DMS153 treated with DMSO at 0.1 percent for 48 hours (cell line): ENCODE data around the gene ACVR2B.

Experiments used
- DNase-seq: peaks from one replicate; lab custom pipeline; 2025; ENCODE audit not compliant: unreplicated experiment; lab: John Stamatoyannopoulos, UW

ACVR2B gene

GRCh38 chr3:38457111-38458003 is 3.7 kb downstream of the ACVR2B start:
- DNase-seq, result no peak

DNA sequence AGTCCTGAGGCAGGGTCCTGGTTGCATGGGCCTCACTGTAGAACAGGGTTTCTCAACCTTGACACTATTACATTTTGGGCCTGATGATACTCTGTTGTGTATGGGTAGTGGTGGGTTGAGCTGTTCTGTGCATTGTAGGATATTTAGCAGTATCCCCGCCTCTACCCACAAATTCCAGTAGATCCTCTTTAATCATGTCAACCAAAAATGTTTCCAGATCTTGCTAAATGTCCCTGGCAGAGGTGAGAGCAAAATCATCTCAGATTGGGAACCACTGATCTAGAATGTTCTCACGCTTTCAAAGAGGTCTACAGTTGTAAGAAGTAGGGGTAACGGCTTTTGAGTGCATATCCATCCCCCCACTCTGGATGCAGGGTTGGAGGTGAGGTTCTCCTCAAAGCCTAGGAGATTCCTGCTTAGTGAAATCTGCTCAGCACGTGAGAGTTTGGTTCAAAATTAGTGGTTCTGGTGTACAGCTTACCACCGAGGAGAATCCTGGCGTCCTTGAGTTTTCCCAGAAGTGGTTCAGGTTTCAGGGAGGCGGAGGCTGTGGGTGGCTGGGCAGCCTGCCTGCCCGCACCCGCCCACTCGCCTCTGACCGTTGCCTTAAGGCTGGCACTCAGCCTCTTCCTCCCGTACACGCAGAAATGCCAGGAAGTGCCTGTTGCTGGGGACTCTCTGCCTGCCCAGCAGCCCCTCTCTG is 5.3 kb downstream of the ACVR2B start:
- DNase-seq, result peak; percentile 1

GRCh38 chr3:38459499-38460048 is 5.9 kb downstream of the ACVR2B start:
- DNase-seq, result no peak

- DNase-seq, result no peak
These were observed 6.9 kb downstream of the ACVR2B start for GRCh38 chr3:38460377-38461270.

DNA sequence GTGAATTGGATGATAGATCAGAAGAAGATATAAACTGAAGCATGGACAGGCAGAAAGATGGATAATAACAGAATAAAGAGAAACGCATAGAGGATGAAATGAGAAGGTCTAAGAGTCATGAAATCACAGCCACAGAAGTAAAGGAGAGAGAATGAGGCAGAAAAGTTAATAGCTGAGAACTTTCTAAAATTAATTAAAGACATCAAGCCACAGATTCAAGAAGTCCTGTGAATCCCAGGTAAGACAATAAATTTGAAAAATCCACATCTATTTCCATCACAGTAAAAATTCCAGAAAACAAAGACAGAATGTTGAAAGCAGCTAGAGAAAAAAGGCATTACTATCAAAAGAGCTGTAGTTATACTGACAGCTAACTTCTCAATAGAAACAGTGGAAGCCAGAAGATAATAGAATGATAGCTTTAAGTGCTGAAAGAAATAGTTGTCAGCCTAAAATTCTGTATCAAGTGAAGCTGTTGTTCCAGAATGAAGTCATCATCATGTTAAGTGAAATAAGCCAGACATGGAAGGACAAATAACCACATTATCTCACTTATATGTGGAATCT is 12.0 kb downstream of the ACVR2B start:
- DNase-seq, result no peak

GRCh38 chr3:38468765-38469164 is 15.1 kb downstream of the ACVR2B start:
- DNase-seq, result no peak

DNA sequence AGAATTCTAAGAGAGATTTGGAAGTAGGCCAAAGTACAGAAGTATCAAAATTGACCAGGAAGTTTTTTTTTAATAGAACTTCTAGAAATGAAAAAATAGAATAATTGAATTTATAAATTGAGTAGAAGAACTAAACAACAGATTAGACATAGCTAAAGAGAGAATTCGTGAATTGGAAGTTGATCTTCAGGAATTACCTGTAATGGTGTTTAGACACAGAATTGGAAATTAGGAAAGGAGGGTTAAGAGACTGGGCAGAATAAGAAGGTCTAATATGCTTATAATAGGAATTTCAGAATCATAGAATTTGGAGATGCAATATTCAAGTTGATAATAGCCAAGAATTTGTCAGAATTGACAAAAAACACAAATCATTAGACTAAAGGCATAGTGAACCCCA is 16.2 kb downstream of the ACVR2B start:
- DNase-seq, result no peak

DNA sequence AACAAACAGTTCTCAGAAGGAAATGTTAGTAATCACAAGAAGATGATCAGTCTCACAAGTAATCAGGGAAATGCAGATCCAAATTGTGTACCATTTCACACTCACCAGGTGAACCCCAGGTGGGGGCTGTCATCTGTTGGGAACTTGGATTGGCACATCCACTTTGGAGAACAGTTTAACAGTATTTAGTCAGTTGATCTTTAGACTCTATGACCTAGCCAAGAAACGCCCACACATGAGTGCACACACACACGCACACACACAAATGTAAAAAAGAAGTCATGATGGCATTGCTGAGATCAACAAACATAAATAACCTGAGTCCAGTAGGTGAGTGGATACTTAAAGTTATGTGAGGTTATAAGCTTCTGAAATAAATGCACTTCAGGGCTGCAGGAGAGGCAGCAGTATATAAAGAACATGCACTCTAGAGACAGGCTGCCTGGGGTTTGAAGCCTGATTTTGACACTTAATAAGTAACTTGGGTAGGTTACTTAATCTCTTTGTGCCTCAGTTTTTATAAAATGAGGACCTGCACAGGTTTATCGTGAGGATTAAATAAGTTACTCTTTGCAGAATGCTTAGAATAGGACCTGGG is 17.7 kb downstream of the ACVR2B start:
- DNase-seq, result no peak

DNA sequence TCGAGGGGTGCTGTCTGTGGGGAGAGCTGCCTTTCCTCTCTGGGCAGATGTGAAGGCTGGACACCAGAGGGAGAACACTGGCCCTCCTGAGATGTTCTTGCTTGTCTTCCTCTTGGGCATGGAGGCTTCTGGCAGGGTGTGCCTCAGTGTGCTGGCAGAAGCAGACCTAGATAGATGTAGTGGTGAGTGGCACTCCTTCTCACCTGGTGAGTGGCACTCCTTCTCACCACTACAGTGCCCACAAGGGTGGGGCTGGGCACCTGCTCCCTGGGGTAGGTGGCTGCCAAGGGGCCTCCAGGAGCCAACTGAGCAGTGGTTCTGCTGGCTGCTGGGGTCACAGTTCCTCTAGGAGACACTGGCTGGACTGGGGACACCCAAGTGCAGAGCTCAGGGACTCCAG is 18.7 kb downstream of the ACVR2B start:
- DNase-seq, result no peak

GRCh38 chr3:38473229-38473628 is 19.5 kb downstream of the ACVR2B start:
- no peak for DNase-seq

DNA sequence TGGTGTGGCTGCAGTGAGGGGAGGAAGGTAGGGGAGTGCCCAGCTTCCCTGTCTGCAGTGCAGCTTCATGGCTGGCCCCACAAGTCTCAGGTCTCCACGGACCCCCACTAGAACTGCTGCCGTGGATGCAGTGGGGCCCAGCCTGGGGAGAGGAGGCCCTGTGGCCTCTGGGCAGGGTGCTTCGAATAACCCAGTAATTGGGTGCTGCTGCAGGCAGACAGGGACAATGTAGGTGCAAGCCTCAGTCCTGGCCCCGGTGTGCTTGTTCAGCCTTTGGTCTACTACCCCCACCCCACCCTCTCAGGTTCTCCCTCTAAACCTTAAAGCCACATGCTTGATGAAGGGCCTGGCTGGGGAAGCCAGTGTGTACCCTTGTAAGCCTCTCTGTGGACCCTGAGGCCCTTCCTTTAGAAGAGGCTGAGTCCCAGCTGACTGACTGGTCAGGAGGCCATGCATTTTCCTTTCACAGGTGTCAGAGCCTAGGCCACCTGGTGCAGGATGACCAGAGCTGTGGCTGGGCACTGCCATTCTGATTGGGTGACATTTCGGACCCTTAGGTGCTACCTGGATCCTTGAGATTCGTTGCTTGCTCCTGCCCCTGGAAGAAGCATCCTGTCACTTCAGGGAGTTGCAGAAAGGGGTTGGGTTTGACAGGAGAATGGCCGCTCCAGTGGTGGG is 21.4 kb downstream of the ACVR2B start:
- no peak for DNase-seq

GRCh38 chr3:38475716-38476115 is 22.0 kb downstream of the ACVR2B start:
- no peak for DNase-seq

DNA sequence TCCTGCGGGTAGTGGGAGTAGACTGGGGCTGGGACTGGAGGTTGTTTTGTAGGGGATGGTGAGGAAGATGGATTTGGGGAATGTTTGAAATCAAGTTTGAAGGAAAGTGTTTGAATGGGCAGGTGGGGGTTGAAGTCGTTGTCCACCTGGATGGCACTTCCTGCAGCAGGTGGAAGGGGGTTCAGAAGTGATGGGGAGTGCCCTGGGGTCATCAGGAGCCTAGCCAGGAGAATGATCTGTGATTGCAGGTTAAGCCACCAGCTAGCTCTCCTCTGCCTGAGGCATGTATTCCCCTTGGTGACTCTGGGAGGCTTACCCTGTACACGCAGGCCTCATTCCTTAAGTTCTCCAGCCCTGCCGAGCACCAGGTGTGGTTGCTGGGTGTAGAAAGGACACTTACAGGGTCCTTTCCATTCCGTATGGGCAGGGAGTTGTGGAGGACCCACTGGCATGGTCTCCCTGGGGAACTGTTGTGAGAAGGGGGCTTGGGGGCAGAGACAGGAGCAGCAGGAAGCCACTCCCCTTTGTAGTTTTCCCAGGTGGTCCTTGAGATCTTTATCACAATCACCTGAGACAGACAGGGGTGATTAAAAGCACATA is 22.6 kb downstream of the ACVR2B start:
- no peak for DNase-seq

DNA sequence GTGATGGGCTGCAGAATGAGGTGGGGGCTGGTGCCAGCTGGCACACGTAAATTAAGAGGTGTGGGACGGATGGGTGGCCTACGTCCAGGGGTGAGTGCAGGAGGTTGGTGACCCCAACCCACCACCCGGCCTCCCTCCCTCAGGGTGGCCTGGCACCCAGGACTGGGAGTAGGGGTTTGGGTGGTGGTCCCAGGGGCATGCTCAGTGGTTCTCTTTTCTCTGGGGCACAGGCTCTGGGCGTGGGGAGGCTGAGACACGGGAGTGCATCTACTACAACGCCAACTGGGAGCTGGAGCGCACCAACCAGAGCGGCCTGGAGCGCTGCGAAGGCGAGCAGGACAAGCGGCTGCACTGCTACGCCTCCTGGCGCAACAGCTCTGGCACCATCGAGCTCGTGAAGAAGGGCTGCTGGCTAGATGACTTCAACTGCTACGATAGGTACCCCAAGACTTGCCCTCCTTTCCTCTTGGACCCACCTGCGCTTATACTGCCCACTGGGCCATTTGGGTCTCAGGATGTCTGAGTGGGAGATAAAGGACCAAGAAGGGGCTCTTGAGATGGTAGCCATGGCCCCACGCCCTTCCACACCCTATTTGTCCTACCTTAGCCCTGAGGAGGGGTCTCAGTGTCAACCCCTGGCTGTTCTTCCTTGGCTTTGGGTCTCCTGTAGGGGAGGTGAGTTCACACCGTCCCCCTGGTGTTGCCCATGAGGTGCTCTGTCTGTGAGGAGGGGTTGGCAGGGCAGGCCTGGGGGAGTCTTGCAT is 23.5 kb downstream of the ACVR2B start:
- DNase-seq, result no peak

DNA sequence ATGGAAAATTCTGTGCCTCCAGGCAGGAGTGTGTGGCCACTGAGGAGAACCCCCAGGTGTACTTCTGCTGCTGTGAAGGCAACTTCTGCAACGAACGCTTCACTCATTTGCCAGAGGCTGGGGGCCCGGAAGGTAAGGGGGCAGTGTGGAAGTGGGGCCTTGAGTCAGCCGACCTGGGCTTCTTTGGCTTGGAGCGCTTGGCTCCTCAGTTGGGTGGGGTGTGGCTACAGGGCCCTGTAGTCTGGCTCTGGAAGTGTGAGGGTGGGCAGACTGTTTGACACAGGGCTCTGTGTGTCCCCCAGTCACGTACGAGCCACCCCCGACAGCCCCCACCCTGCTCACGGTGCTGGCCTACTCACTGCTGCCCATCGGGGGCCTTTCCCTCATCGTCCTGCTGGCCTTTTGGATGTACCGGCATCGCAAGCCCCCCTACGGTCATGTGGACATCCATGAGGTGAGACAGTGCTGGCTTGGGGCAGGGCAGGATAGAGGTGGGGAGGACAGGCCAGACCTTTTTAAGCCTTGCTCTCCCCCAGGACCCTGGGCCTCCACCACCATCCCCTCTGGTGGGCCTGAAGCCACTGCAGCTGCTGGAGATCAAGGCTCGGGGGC is 24.3 kb downstream of the ACVR2B start:
- DNase-seq, result no peak

GRCh38 chr3:38478901-38479300 is 25.2 kb downstream of the ACVR2B start:
- DNase-seq, result no peak

- peak; percentile 3 for DNase-seq
These were observed 25.9 kb downstream of the ACVR2B start for GRCh38 chr3:38479431-38480092.

DNA sequence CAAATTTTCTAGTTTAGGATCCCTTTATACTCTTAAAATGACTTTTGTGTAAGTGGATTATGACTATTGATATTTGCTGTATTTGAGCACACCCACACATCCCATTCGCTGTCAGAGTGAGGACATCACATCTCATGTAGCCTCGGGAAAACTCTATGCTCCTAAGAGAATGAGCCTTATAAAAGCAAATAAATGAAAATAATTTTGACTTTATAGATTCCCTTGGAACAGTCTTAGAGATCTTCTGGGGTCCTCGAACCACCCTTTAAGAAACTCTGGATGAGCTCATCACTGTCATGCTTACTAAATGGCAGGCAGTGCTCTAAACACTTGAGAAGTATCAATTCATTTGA is 26.4 kb downstream of the ACVR2B start:
- DNase-seq, result no peak
